NCI-H345 (cell line): ENCODE data around the gene EEFSEC.

Experiments
- DNase-seq: peaks from one replicate; lab custom pipeline; 2025; lab: John Stamatoyannopoulos, UW

Gene EEFSEC

GRCh38 chr3:128367761-128368160, 214.5 kb downstream of the EEFSEC start:
- no peak for DNase-seq

- DNase-seq, result no peak
These were observed 215.3 kb downstream of the EEFSEC start for GRCh38 chr3:128368626-128369025.

- DNase-seq, result no peak
These were observed 215.9 kb downstream of the EEFSEC start for GRCh38 chr3:128369121-128369703.

GRCh38 chr3:128369881-128370642, 216.8 kb downstream of the EEFSEC start:
- DNase-seq, result no peak

- no peak for DNase-seq
These were observed 219.0 kb downstream of the EEFSEC start for GRCh38 chr3:128372281-128372680.

- DNase-seq, result no peak
These were observed 219.6 kb downstream of the EEFSEC start for GRCh38 chr3:128372707-128373533.

- DNase-seq, result no peak
These were observed 221.6 kb downstream of the EEFSEC start for GRCh38 chr3:128374746-128375445.

GRCh38 chr3:128376516-128376915, 223.2 kb downstream of the EEFSEC start:
- no peak for DNase-seq

GRCh38 chr3:128378631-128379347, 225.5 kb downstream of the EEFSEC start:
- DNase-seq, result no peak

GRCh38 chr3:128379367-128380160, 226.3 kb downstream of the EEFSEC start:
- DNase-seq, result no peak

- DNase-seq, result no peak
These were observed 227.0 kb downstream of the EEFSEC start for GRCh38 chr3:128380295-128380694.

GRCh38 chr3:128380719-128381118, 227.4 kb downstream of the EEFSEC start:
- DNase-seq, result no peak

- DNase-seq, result no peak
These were observed 228.3 kb downstream of the EEFSEC start for GRCh38 chr3:128381609-128382008.

- no peak for DNase-seq
These were observed 229.0 kb downstream of the EEFSEC start for GRCh38 chr3:128382221-128382807.

- peak; percentile 5 for DNase-seq
These were observed 230.3 kb downstream of the EEFSEC start for GRCh38 chr3:128383316-128384235.

- DNase-seq, result no peak
These were observed 232.0 kb downstream of the EEFSEC start for GRCh38 chr3:128385080-128385832.

- DNase-seq, result no peak
These were observed 235.7 kb downstream of the EEFSEC start for GRCh38 chr3:128388932-128389331.

- DNase-seq, result no peak
These were observed 237.6 kb downstream of the EEFSEC start for GRCh38 chr3:128390867-128391266.
